OCI-LY7 (cell line): ENCODE measurements around the gene ECM2. TPM values are rescaled to one million over a fixed set of nuclear protein-coding genes. Genes with fewer than 3 reads are reported as not detected.

Experiments
- BruUV-seq: library from RNA; stranded (reverse); fragments of 400-500 nt; replicated peaks from 2 replicates; lab custom pipeline; 2021; lab: Mats Ljungman, UMichigan
- CTCF ChIA-PET: fragments of 300-600 bp; sonication (Branson Sonifier 250); formaldehyde crosslinking; loops from one replicate; lab custom pipeline; 2022; ENCODE audit warnings: antibody characterized with exemption; ENCODE audit not compliant: unreplicated experiment; lab: Charles Lee
- POLR2A ChIA-PET: fragments of 300-600 bp; sonication (Branson Sonifier 250); formaldehyde crosslinking; loops from one replicate; lab custom pipeline; 2022; ENCODE audit warnings: antibody characterized with exemption; lab: Charles Lee
- DNase-seq: peaks from one replicate; pipeline ENCODE4 v3.0.0-alpha.2; 2015; ENCODE audit warnings: low spot score
- H2AFZ ChIP-seq: fragments of 200-600 bp; sonication (generic), shearing (Covaris generic); 2 replicates; pipeline ENCODE4 v1.6.1; 2014; ENCODE audit warnings: mild to moderate bottlenecking, antibody characterized with exemption, low read length, moderate library complexity
- H3K27ac ChIP-seq: fragments of 200-600 bp; sonication (generic); 2 replicates; pipeline ENCODE4 v1.5.1; 2014; ENCODE audit warnings: mixed run types, low read depth, mild to moderate bottlenecking, moderate library complexity, low read length, inconsistent platforms; ENCODE audit not compliant: poor library complexity, severe bottlenecking
- H3K36me3 ChIP-seq: fragments of 200-600 bp; sonication (generic); 2 replicates; pipeline ENCODE4 v1.6.1; 2014; ENCODE audit warnings: mild to moderate bottlenecking, antibody characterized with exemption, low read length, moderate library complexity, mixed read lengths; ENCODE audit not compliant: insufficient read depth
- H3K4me1 ChIP-seq: fragments of 200-600 bp; sonication (generic); 2 replicates; pipeline ENCODE4 v1.5.1; 2014; ENCODE audit warnings: mild to moderate bottlenecking, low read length; ENCODE audit not compliant: insufficient read depth, poor library complexity, severe bottlenecking
- H3K4me2 ChIP-seq: fragments of 200-600 bp; sonication (generic); 2 replicates; pipeline ENCODE4 v1.6.1; 2014; ENCODE audit warnings: mild to moderate bottlenecking, low read length
- H3K4me3 ChIP-seq: fragments of 200-600 bp; sonication (generic); 2 replicates; pipeline ENCODE4 v1.5.1; 2014; ENCODE audit warnings: mild to moderate bottlenecking, low read depth, low read length; ENCODE audit not compliant: poor library complexity, severe bottlenecking
- H3K79me2 ChIP-seq: fragments of 200-600 bp; sonication (generic); 2 replicates; pipeline ENCODE4 v1.6.1; 2016; ENCODE audit warnings: low read depth, mild to moderate bottlenecking, low read length, moderate library complexity, mixed read lengths; ENCODE audit not compliant: insufficient read depth
- H3K9me2 ChIP-seq: fragments of 200-600 bp; sonication (generic); 2 replicates; pipeline ENCODE4 v1.6.1; 2016; ENCODE audit warnings: mild to moderate bottlenecking, low read length, mixed read lengths; ENCODE audit not compliant: insufficient read depth
- H3K9me3 ChIP-seq: fragments of 200-600 bp; sonication (generic); 2 replicates; pipeline ENCODE4 v1.6.1; 2014; ENCODE audit warnings: mild to moderate bottlenecking, mixed run types, low read length, mixed read lengths
- H4K20me1 ChIP-seq: fragments of 200-600 bp; sonication (generic); 2 replicates; pipeline ENCODE4 v1.6.1; 2014; ENCODE audit warnings: mild to moderate bottlenecking, antibody characterized with exemption, low read length, moderate library complexity, mixed read lengths; ENCODE audit not compliant: insufficient read depth
- CTCF ChIP-seq: fragments of 200-600 bp; sonication (generic); conservative IDR thresholded peaks from 2 replicates; pipeline ENCODE4 v1.5.1; 2014; ENCODE audit warnings: mild to moderate bottlenecking, antibody characterized with exemption, low read length, moderate library complexity, mixed read lengths
- EZH2phosphoT487 ChIP-seq: fragments of 200-600 bp; sonication (generic); IDR thresholded peaks from 2 replicates; pipeline ENCODE4 v1.6.1; 2018; ENCODE audit warnings: low read depth, borderline replicate concordance, mild to moderate bottlenecking, mixed run types, antibody characterized with exemption, low read length, moderate library complexity, mixed read lengths
- intact Hi-C: fragments of 100-400 bp; cut with micrococcal nuclease; formaldehyde crosslinking; loops from one replicate; pipeline ENCODE4 v1.10.0; 2022; ENCODE audit not compliant: unreplicated experiment
- total RNA-seq, 2 experiments: library from RNA; depleted of rRNA in 1 of 2; stranded (reverse); fragments of >200 nt in 1 of 2; shearing (Covaris generic) in 1 of 2; gene quantifications; 2 replicates each; pipeline ENCODE4 v1.2.3, GENCODE V29; 2014 to 2022

The ECM2 gene
- total RNA-seq, 2 experiments from 2014 or later = not detected

- no peak overlapping the region for H3K4me2 ChIP-seq
- H3K9me2 ChIP-seq = no peaks in the 10 kb centered on the region
- no peak overlapping the region for H2AFZ ChIP-seq
- no TSS peak for BruUV-seq
- H3K27ac ChIP-seq = no peak overlapping the region
- ChIA-PET POLR2A (no interaction called here), CTCF (no interaction called here)
- intact Hi-C loops = no loop called here
- DNase-seq = no peak
- H4K20me1 ChIP-seq = no peaks in the 10 kb centered on the region
- no peaks in the 10 kb centered on the region for H3K9me3 ChIP-seq
- H3K36me3 ChIP-seq = no peaks in the 10 kb centered on the region
- H3K4me1 ChIP-seq = no peaks in the 10 kb centered on the region
- H3K4me3 ChIP-seq = no peak overlapping the region
- TF ChIP-seq CTCF (no peak), EZH2phosphoT487 (no peak)
- no peaks in the 10 kb centered on the region for H3K79me2 ChIP-seq
Measured at GRCh38 chr9:92506184-92506857, 29.5 kb downstream of the ECM2 start.

GRCh38 chr9:92504881-92505280 is 30.9 kb downstream of the ECM2 start:
- Histone ChIP-seq H4K20me1 (no peaks in the 10 kb centered on the region), H3K79me2 (no peaks in the 10 kb centered on the region), H3K27ac (no peak overlapping the region), H2AFZ (no peak overlapping the region), H3K9me3 (no peaks in the 10 kb centered on the region), H3K4me1 (no peaks in the 10 kb centered on the region), H3K4me3 (no peak overlapping the region), H3K36me3 (no peaks in the 10 kb centered on the region), H3K9me2 (no peaks in the 10 kb centered on the region), H3K4me2 (no peak overlapping the region)
- BruUV-seq = no TSS peak
- CTCF ChIA-PET = no interaction called here
- intact Hi-C loops = no loop called here
- no peak for TF ChIP-seq CTCF
- TF ChIP-seq EZH2phosphoT487 = no peak
- POLR2A ChIA-PET = no interaction called here
- DNase-seq = no peak

- DNase-seq = no peak
- Histone ChIP-seq H4K20me1 (no peaks in the 10 kb centered on the region), H2AFZ (no peak overlapping the region), H3K4me2 (no peak overlapping the region), H3K27ac (no peak overlapping the region), H3K9me3 (no peaks in the 10 kb centered on the region), H3K4me1 (no peaks in the 10 kb centered on the region), H3K4me3 (no peak overlapping the region), H3K79me2 (no peaks in the 10 kb centered on the region), H3K36me3 (no peaks in the 10 kb centered on the region), H3K9me2 (no peaks in the 10 kb centered on the region)
- ChIA-PET CTCF (no interaction called here), POLR2A (interaction anchor here (0.7 to 1.0 kb wide), 2 partner anchors 13 to 363 kb away, joined by 3 to 6 read pairs; no protein-coding TSS in a partner anchor)
- BruUV-seq = no TSS peak
- intact Hi-C loops = no loop called here
- no peak for TF ChIP-seq CTCF
- no peak for TF ChIP-seq EZH2phosphoT487
Measured at GRCh38 chr9:92503156-92503555, 32.6 kb downstream of the ECM2 start.
